ENCODE data around the gene PPP4R3B.
"Not testable (repeated sequence)": the region's sequence is repeated elsewhere in the genome, so short reads cannot be mapped to it uniquely, and the experiment has no call there.

The PPP4R3B gene

DNA sequence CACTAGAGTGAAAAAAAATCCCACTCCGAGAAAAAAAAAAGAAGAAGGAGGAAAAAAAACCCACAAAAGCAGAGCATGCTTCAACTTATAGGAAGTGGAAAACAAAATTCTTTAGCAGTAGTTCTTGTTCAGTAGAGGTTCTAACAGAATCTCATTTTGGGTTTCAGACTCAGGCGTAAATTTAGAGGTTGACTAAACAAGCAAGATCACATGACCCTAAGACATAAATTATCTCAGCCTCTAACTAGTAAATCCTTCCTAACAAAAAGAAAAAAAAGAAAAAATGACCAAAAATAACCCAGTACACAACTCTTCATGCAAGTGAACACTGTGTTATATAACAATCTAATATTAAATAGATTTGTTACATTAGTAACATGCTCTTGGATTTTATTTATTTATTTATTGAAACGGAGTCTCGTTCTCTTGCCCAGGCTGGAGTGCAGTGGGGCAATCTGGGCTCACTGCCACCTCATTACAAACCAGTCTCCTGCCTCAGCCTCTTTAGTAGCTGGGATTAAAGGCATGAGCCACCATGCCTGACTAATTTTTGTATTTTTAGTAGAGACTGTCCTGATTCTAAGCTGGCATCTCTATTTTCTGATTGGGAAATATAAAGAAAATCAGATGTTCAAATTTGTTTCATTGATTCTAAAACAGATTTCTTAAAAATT is 35.4 kb downstream of the PPP4R3B start:
- in situ Hi-C loops (cut with HindIII; ENCODE audit: low sequenced_read_pairs), result no loop called here
- no peak for TF ChIP-seq CTCF (IDR thresholded peaks at IDR 0.05; ENCODE audit: low read depth, low read length)
- peak; percentile 21 for DNase-seq (ENCODE audit: low read depth, low spot score)
- H3K4me3 ChIP-seq (ENCODE audit: low read depth, low read length), result no peak overlapping the region

DNA sequence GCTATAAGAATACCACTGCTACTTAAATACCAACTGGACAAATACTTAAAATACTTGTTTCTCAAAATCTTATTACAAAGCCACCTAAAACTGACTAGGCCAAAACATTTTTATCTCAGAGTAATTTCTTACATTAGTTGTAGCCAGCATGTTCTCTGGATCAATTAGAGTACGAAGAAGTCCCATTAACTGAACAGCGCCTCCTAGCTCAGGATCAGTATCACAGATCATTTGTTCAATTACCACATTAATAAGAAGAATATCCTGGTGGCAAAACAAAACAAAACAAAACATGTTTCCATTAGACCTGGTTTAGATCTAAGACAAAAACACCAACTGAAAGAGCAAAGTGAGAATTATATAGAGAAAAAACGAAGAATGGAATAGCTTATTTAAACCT is 36.0 kb downstream of the PPP4R3B start:
- no peak for DNase-seq (ENCODE audit: low read depth, low spot score)
- H3K4me3 ChIP-seq (ENCODE audit: low read depth, low read length), result no peak overlapping the region
- in situ Hi-C loops (cut with HindIII; ENCODE audit: low sequenced_read_pairs), result no loop called here
- TF ChIP-seq CTCF (IDR thresholded peaks at IDR 0.05; ENCODE audit: low read depth, low read length), result peak; percentile 36

- in situ Hi-C loops (cut with HindIII; ENCODE audit: low sequenced_read_pairs); H3K4me3 ChIP-seq (ENCODE audit: low read depth, low read length); DNase-seq (ENCODE audit: low read depth, low spot score): not testable (repeated sequence)
Measured at GRCh38 chr2:55569002-55569401, 48.4 kb downstream of the PPP4R3B start.

- no peak overlapping the region for H3K4me3 ChIP-seq (ENCODE audit: low read depth, low read length)
- in situ Hi-C loops (cut with HindIII; ENCODE audit: low sequenced_read_pairs), result no loop called here
- DNase-seq (ENCODE audit: low read depth, low spot score), result no peak
- TF ChIP-seq CTCF (IDR thresholded peaks at IDR 0.05; ENCODE audit: low read depth, low read length), result no peak
Measured at GRCh38 chr2:55567298-55567697, 50.1 kb downstream of the PPP4R3B start.

- in situ Hi-C loops (cut with HindIII; ENCODE audit: low sequenced_read_pairs), result no loop called here
- TF ChIP-seq CTCF (IDR thresholded peaks at IDR 0.05; ENCODE audit: low read depth, low read length), result no peak
- no peak overlapping the region for H3K4me3 ChIP-seq (ENCODE audit: low read depth, low read length)
- DNase-seq (ENCODE audit: low read depth, low spot score), result no peak
Measured at GRCh38 chr2:55565613-55566012, 51.8 kb downstream of the PPP4R3B start.

DNA sequence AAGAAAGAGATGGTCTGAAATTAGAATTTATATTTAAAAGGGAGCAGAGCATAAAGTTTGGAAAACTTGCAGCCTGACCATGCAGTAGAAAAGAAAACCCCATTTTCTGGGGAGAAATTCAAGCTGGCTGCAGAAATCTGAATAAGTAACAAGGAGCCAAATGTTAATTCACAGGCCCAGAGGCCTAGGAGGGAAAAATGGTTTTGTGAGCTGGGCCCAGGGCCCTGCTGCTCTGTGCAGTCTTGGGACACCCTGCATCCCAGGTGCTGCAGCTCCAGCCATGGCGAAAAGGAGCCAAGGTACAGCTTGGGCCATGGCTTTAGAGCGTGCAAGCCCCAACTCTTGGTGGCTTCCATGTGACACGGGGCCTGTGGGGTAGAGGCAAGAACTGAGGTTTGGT is 56.6 kb downstream of the PPP4R3B start:
- in situ Hi-C loops (cut with HindIII; ENCODE audit: low sequenced_read_pairs), result no loop called here

More for the DNA sequence above, 56.6 kb downstream of the PPP4R3B start:
- no peak for DNase-seq (ENCODE audit: low read depth, low spot score)
- no peak overlapping the region for H3K4me3 ChIP-seq (ENCODE audit: low read depth, low read length)
- TF ChIP-seq CTCF (IDR thresholded peaks at IDR 0.05; ENCODE audit: low read depth, low read length), result no peak

Measured in astrocyte of the spinal cord (primary cell).